GM15510 (cell line): ENCODE measurements around the gene TCF20.

Experiments
- POLR2A ChIP-seq: IDR thresholded peaks from 3 replicates; pipeline ENCODE4 v1.6.1; 2011; ENCODE audit warnings: borderline replicate concordance; ENCODE audit not compliant: insufficient read length; ENCODE audit errors: extremely low read depth

The TCF20 gene

GRCh38 chr22:42262964-42263363 is 7.5 kb downstream of the TCF20 start:
- TF ChIP-seq POLR2A: no peak

DNA sequence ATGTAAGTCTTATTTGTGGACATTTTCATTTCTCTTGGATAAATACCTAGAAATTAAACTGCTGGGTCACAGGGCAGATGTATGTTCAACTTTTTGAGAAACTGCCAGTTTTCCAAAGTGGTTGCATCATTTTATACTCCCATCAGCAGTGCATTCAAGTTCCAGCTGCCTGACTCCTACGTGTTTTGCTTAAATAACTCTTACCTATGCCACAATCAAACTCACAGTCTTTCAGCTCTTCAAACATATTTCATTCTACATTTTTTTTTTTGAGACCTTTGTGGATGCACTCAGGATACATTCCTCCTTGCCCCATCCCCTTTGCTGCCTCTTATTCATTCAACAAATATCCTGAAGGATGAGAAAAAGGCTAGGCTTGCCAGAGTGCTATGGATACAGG is 9.2 kb downstream of the TCF20 start:
- no peak for TF ChIP-seq POLR2A

- no peak for TF ChIP-seq POLR2A
These were observed 12.3 kb downstream of the TCF20 start for GRCh38 chr22:42258126-42258525.

DNA sequence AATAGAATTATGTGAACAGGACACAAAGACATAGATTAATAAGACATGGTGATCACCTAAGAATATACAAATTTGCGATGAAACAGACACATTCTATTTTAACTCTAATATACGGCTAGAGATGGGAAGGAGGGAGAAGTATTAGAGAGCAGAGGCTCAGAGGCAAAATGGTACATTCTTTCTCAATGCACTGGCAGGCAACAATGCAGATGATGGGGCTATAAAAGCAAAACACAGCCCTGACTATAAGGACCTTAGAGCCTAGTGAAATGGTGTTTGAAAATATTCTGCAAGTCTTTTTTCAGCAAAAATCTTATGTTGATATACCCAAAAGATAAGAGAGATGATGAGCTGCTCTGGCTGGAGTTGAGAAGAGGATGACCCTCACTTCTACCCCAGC is 13.1 kb downstream of the TCF20 start:
- TF ChIP-seq POLR2A: no peak

DNA sequence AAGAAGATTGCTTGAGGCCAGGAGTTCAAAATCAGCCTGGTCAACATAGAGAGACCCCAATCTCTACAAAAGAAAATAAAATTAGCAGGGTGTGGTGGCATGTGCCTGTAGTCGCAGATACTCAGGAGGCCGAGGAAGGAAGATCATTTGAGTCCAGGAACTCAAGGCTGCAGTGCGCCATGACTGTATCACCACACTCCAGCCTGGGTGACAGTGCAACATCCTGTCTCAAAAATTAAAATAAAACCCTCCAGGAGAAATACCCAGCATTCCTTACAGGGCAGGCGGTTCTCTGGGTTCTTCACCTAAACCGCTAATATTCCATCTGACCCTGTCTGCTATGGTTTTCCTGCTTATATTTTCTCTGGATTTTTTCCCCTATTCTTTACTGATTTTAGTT is 13.5 kb downstream of the TCF20 start:
- TF ChIP-seq POLR2A: no peak

DNA sequence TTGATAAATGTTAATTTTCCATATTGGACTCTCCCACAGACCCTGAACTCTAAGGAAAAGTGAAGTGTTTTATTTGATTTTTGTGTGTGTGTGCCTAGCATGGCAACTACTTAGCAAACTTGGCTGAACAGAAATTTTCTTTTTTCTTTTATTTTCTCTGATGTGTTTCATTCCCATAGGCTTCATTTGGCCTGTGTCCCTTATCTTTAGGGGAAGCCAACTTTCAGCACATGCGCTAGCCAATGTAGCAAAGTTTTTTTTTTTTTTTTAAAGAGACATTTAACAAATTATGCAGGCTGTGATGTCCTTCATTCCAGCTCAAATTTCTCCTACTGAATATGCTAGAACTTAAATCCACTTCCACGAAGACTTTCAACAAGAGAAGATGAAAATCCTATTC is 14.2 kb downstream of the TCF20 start:
- TF ChIP-seq POLR2A: no peak

DNA sequence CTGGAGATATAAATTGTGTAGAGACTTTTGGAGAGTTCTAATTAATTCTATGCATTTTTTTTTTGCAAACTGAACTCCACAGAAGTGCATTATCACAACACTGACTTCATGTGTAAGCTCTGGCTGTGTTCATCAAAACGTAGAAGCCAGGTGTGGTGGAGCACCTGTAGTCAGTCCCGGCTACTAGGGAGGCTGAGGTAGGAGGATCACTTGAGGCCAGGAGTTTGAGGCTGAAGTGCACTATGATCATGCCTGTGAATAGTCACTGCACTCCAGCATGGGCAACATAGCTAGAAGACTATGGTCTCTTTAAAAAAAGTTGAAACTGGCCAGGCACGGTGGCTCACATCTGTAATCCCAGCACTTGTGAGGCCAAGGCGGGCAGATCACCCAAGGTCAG is 20.6 kb downstream of the TCF20 start:
- no peak for TF ChIP-seq POLR2A

DNA sequence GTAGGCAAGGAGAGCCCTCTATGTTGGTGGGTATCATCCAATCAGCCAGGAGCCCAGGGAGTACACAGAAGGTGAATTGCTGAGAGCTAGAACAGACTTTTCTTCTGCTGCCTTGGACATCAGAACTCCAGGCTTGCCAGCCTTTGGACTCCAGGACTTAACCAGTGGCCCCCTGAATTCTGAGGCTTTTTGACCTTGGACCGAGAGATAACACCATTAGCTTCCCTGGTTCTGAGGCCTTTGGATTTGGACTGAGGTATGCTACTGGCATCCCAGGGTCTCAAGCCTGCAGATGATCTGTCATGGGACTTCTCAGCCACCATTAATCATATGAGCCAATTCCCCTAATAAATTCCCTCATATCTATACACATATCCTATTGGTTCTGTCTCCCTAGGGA is 21.5 kb downstream of the TCF20 start:
- no peak for TF ChIP-seq POLR2A

- TF ChIP-seq POLR2A: no peak
These were observed 22.9 kb downstream of the TCF20 start for GRCh38 chr22:42247596-42247995.

GRCh38 chr22:42243802-42244060 is 26.7 kb downstream of the TCF20 start:
- no peak for TF ChIP-seq POLR2A

DNA sequence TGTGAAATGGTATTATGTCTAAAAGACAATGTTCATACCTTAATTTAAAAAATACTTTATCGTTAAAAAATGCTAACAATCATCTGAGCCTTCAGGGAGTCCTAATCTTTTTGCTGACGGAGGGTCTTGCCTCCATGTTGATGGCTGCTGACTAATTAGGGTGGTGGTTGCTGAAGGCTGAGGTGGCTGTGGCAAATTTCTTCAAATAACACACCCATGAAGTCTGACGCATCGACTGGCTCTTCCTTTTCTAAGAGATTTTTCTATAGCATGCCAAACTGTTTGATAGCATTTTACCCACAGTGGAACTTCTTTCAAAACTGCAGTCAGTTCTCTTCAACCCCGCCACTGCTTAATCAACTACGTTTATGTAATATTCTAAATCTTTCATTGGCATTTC is 33.6 kb downstream of the TCF20 start:
- no peak for TF ChIP-seq POLR2A

- no peak for TF ChIP-seq POLR2A
These were observed 34.2 kb downstream of the TCF20 start for GRCh38 chr22:42236268-42236667.

GRCh38 chr22:42233879-42234278 is 36.6 kb downstream of the TCF20 start:
- no peak for TF ChIP-seq POLR2A

- TF ChIP-seq POLR2A: no peak
These were observed 38.5 kb downstream of the TCF20 start for GRCh38 chr22:42231929-42232328.

DNA sequence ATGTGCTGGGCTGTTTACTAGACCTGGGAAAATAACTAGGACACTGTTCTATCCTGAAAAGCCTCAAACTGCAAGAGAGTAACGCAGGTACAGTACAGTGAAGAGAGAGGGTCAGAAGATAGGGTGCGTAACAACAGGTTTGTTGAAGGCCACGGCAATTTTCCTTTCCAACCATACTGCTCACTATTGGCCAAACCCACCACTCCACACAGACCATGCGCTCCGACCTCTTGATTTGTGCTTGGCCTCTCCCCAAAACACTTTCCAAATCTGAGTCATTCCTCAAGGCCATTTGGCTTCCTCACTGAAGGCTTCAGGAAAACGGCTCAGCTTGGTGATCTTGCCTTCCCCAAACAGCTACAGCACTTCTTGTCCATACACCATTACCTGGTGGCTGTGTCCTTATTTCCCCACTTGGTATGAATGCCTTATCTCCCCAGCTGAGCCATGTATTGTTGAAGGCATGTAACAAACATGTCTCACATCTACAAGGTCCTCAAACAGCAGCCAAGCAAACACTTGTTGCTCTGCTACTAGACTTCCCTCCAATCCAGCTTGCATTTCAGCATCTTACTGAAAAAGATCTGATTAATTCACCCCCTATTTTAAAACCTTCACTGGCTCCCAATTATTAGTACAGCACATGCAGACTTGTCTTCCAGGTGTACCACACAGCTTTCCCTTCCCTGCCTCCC is 40.9 kb downstream of the TCF20 start:
- no peak for TF ChIP-seq POLR2A

DNA sequence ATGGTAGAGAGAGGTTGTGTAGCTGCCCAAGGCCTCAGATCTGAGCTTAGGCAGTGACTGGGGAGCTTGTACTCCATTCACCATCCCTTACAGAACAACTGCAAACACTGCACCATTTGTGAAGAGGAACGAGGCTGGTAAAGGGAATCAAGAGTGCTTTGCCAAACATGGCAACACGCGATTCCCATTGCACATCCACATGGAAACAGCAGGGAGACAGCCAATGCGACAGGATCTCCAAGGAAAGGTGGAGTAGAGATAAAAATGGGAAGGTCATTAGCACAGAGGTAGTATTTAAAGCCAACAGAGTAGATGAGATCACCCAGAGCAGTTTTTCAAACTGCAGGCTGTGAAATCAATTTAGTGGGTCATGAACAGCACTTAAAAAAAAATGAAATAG is 42.0 kb downstream of the TCF20 start:
- no peak for TF ChIP-seq POLR2A

GRCh38 chr22:42227435-42227834 is 43.0 kb downstream of the TCF20 start:
- TF ChIP-seq POLR2A: no peak
